C4-2B (cell line): ENCODE results near the gene VSX1.
A peak's percentile ranks its signal among the peaks of the same experiment; 100 is the strongest.

Source experiments
- H3K27ac ChIP-seq: fragments of 450-650 bp; 2 replicates; pipeline ENCODE4 v1.5.1; 2017
- ZFX ChIP-seq: fragments of 450-650 bp; IDR thresholded peaks from 2 replicates; pipeline ENCODE4 v1.6.1; 2017
- TF ChIP-seq, protein P1 (sequence below): fragments of 450-650 bp; conservative IDR thresholded peaks from 2 replicates; pipeline ENCODE4 v1.5.1; 2017; ENCODE audit warnings: mild to moderate bottlenecking

The VSX1 gene

DNA sequence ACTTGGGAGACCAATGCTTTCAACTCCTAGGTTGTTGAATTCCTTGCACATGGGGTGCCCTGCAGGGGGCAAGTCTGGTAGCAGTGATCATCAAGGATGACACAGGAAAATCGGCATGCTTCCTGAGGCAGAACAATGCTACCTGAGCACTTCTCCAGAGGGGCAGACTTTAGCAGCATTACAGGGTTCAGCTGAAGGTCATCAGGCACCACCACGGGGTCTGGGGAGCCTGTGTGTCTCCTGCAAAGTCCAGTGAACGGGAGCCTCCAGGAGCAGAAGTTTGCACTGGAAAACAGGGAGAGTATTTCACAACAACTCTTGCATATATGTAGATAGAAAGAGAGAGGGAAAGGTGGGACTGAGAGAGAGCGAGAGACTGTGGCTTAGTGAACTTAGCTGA lies 10.2 kb downstream of the VSX1 start:
- TF ChIP-seq, protein P1, sequence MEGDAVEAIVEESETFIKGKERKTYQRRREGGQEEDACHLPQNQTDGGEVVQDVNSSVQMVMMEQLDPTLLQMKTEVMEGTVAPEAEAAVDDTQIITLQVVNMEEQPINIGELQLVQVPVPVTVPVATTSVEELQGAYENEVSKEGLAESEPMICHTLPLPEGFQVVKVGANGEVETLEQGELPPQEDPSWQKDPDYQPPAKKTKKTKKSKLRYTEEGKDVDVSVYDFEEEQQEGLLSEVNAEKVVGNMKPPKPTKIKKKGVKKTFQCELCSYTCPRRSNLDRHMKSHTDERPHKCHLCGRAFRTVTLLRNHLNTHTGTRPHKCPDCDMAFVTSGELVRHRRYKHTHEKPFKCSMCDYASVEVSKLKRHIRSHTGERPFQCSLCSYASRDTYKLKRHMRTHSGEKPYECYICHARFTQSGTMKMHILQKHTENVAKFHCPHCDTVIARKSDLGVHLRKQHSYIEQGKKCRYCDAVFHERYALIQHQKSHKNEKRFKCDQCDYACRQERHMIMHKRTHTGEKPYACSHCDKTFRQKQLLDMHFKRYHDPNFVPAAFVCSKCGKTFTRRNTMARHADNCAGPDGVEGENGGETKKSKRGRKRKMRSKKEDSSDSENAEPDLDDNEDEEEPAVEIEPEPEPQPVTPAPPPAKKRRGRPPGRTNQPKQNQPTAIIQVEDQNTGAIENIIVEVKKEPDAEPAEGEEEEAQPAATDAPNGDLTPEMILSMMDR = no peak
- TF ChIP-seq ZFX = no peak
- H3K27ac ChIP-seq = no peak overlapping the region

DNA sequence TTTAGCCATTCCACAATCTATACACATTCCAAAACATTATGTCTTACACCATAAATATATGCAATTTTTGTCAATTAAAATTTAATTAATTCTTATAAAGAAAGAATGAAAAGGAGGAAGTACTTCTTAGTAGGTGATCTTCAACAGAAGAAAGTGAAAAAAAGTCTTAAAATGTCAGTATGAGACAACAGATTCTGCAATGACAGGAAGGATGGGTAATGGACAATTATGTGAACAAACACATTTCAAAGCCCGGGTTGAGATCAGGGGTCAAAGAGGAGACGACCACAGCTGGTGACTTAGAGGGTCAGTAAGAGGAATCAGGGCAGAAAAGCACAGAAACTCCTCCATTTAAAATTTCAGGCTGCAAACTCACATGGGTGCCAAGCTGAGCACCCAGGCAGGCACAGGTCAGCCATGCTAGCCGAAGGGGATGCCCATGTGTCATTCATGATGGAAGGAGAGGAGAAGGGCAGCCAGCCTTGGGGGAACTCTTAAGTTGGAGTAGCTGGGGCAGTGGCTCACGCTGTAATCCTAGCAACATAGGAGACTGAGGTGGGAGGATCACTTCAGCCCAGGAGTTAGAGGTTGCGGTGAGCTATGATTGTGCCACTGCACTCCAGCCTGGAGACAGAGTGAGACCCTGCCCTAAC lies 11.0 kb downstream of the VSX1 start:
- TF ChIP-seq ZFX = no peak
- TF ChIP-seq, protein P1 = no peak
- H3K27ac ChIP-seq = no peak overlapping the region

DNA sequence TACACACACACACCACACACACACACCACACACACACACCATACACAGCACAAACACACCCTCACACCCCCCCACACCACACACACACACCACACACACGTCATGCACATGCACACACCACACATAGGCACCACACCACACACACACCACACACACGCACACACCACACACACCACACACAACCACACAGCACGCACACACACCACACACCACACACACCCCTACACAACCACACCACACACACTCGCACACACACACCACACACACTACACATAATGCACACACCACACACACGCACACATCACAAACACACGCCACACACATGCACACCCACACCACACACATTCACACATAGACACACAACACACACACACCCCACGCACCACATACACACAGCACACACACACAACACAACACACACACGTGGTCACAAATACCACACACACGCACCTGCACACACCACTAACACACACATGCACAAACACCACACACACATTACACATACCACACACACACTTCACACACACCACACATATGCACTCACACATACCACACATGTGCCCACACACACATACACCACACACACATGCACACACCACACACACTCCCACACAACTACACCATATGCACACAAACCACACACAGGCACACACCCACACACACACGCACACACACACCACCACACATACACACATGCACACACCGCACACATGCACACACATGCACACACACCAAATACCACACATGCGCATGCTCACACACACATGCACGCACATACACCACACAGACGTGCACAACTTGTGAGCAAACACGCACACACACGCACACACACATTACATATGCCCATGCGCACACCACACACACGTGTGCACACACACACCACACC lies 14.6 kb downstream of the VSX1 start:
- no peak for TF ChIP-seq ZFX
- TF ChIP-seq, protein P1 = no peak
- H3K27ac ChIP-seq = no peak overlapping the region

DNA sequence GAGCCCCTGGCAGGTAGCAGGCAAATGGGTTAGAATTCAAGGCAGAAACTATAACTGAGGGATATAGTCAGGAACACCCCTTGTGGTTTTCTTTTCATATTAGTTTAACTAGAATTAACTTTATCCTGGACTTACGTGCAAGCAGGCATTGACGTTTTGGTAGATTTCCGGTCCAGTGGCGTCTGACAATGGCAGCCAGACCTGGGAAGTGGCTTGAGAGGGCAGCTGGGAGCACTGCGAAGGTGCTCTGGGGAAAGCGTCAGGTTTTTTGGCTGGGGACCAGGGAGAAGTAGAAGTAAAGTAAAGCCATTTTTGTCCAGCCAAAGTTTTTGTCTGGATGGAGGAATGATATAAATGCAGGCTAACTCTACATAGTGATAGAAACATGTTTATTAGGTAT lies 15.6 kb downstream of the VSX1 start:
- no peak overlapping the region for H3K27ac ChIP-seq
- no peak for TF ChIP-seq ZFX
- TF ChIP-seq, protein P1 = no peak

DNA sequence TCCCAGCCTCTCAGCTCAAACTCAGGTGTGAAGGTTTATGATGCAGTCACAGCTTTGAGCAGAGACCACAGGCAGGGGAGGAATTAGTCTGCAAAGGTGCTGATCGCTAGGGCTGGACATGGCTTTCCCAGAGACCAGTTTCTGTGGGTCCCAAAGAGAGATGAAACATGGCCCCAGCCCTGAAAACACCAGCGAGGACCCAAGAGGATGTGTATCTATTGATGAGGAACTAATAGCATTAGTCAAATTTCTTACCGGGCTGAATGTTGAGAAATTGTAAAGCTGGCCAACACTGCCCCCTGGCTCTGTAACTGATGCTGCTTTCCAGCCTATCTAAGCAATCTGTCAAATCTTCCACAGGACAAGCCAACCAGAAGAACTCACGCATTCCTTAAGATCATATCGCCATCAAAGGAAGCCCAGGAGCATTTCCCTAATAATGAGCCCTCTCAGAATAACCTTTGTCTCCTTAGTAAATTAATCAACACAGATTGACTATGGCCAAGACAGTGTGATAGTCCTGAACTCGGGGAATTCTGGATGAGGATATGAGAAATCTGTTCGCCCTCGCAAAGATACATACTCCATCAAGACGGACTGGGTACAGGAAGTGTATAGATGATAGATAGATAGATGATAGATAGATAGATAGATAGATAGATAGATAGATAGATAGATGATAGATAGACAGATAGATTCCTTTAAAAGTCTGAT lies 16.2 kb downstream of the VSX1 start:
- TF ChIP-seq ZFX = no peak
- TF ChIP-seq, protein P1 = peak; percentile 85
- no peak overlapping the region for H3K27ac ChIP-seq

DNA sequence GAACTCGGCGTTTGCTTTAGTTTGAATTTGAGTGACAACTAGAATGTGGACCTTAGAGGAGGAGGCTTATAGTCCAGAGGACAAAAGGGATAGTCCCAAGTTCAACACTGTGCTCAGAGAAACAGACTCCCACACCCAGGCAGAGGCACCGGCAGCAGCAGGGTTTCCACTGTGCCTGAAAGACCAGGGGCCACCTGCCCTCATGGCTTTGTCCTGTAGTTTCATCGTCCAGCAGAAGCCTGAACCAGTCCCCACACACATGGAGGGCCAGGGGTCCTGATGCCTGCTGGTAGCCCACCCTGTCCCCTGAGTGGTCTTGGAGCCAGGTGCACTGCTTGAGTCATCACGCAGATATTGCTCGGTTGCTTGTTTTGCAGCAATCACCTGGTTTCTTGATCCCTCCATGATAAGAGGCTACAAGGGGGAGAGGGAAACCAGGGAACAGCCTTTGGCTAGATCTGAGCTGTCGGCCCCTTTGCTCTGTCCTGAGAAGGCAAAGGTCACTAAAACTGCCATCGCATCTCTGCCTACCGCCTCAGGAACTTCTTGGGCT lies 16.8 kb downstream of the VSX1 start:
- H3K27ac ChIP-seq = no peak overlapping the region
- no peak for TF ChIP-seq ZFX
- TF ChIP-seq, protein P1 = no peak

DNA sequence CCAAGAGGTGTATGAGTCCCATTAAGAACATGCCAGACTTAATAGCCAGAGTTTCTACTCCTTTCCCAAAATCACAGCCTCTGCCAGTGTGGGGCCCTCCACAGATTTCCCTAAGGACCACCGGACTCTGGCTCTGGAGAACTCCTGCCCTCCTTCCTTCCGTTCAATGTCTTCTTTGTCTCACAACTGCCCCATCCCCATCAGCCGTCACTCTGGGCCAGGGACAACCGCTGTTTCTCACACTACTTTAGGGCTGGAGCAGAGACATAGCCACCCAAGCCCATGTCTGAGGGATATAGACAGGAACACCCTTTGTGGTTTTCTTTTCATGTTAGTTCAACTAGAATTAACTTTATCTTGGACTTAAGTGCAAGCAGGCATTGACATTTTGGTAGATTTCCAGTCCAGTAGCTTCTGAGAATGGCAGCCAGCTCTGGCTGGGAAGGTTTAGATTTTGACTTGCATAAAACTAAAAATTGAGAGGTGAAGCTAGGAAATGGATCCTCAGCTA lies 17.3 kb downstream of the VSX1 start:
- TF ChIP-seq, protein P1 = no peak
- no peak for TF ChIP-seq ZFX
- H3K27ac ChIP-seq = no peak overlapping the region
